Measurements from ENCODE around the gene OLFM1. TPM values are rescaled to one million over a fixed set of nuclear protein-coding genes. Genes with fewer than 3 reads are reported as not detected.

OLFM1 gene
- 23.4 and 35.0 TPM in 2 replicates for total RNA-seq (2014; rRNA removed; shearing (Covaris generic))

DNA sequence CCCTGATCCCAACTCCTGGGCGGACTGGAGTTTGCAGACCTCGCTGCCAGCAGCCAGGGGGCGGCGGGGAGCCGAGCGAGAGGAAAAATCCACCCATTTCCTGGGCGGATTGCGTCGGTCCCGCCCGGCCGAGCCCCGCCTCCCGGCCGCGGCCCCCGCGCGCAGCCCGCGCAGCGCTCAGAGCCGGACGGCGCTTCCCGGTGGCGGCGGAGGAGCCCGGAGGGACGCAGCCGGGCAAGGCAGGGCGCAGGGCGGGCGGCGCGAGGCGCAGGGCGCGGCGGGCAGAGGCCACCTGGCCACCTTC lies at the start of gene OLFM1:
Gene OLFM1, plus strand, starts transcription at position 180 of the 304 bp plus-strand sequence. CDS start 322 bp downstream, outside the sequence.
- DNase-seq (ENCODE audit: low read depth in 1 of 2, low spot score in 2 of 2) = peak; percentile 44 to 80
- Histone ChIP-seq H3K4me3 (peak within 1 kb of the TSS; percentile 47), H3K4me1 (replicated peaks) (peaks cover 15% of the 10 kb centered on the region), H3K36me3 (0 out of 2 replicates have a peak, but pooled peaks cover 4% of the 10 kb centered on the region), H3K27ac (no peak within 1 kb of the TSS), H3K27me3 (replicated peaks) (peaks cover 32% of the 10 kb centered on the region), H3K9me3 (replicated peaks) (no peaks in the 10 kb centered on the region)

DNA sequence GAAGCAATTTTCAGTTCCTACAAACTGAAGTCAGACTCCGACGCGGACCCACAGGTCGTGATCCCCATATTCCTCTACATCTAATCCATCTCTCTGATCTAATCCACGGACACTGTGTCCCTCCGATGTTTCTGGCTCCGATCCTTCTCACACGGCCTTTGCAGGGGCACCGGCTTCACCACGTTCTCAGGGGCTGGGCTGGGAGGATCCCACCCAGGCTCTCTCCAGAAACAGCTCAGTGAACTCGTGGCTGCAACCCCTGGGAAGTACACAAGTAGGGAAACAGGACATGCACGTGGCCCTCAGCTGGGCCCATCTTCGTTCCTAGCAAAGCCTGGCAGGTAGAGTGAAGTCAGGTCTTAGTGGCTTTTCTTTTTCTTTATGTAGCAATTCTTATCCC lies 49.1 kb upstream of the OLFM1 start:
- no peak overlapping the region for H3K27ac ChIP-seq
- H3K9me3 ChIP-seq (replicated peaks) = no peaks in the 10 kb centered on the region
- H3K4me1 ChIP-seq (replicated peaks) = no peaks in the 10 kb centered on the region
- H3K27me3 ChIP-seq (replicated peaks) = peaks cover 24% of the 10 kb centered on the region
- no peak overlapping the region for H3K4me3 ChIP-seq
- DNase-seq (ENCODE audit: low read depth in 1 of 2, low spot score in 2 of 2) = peak in 1 of 2 experiments; percentile 22
- H3K36me3 ChIP-seq = no peaks in the 10 kb centered on the region

DNA sequence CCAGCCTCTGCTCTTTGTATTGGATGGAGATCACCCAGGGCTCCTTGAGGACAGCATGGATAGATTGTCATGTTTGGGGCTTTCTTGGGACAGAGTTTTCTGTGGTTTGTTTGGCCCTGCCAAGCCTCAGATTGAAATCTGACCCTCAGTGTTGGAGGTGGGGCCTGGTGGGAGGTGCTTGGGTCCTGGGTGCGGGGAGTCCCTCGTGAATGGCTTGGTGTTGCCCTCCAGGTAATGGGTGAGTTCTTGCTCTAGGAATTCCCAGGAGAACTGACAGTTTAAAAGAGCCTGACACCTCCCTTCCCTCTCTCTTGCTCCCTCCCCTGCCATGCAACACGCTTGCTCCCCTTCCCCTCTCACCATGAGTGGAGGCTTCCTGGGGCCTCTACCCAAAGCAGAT lies 48.6 kb upstream of the OLFM1 start:
- H3K4me1 ChIP-seq (replicated peaks) = no peaks in the 10 kb centered on the region
- H3K27me3 ChIP-seq (replicated peaks) = peaks cover 24% of the 10 kb centered on the region
- H3K9me3 ChIP-seq (replicated peaks) = no peaks in the 10 kb centered on the region
- DNase-seq (ENCODE audit: low read depth in 1 of 2, low spot score in 2 of 2) = peak in 1 of 2 experiments; percentile 22
- H3K27ac ChIP-seq = no peak overlapping the region
- H3K36me3 ChIP-seq = no peaks in the 10 kb centered on the region
- no peak overlapping the region for H3K4me3 ChIP-seq

DNA sequence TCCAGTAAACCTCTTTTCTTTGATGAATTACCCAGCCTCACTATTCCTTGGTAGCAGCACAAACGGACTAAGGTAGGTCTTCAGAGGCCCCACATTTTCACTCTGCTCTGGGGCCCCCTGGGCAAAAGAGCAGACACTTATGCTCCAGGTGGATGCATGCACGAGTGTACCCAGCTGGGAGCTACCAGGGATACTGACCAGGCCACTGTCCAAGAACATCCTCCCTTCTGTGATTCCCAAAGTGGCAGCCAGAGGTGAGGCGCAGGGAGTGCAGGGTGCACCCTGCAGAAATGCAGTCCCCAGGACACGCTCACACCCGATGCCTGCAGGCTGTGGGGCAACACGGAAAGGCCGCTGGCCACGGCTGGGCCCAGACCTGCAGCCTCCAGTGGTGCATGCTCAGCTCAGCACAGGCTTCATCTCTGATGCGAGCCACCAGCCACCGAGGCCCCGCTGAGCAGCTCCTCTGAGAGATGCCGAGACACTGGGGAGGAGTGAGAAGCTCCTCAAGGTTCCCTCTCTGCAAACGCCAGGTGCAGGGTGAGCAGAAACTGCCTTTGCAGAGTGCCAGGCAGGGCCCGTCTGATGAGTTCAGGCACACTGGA lies 48.1 kb upstream of the OLFM1 start:
- Histone ChIP-seq H3K27me3 (replicated peaks) (peaks cover 24% of the 10 kb centered on the region), H3K9me3 (replicated peaks) (no peaks in the 10 kb centered on the region), H3K4me1 (replicated peaks) (no peaks in the 10 kb centered on the region), H3K4me3 (no peak overlapping the region), H3K27ac (no peak overlapping the region), H3K36me3 (no peaks in the 10 kb centered on the region)
- DNase-seq (ENCODE audit: low read depth in 1 of 2, low spot score in 2 of 2) = peak in 1 of 2 experiments; percentile 22

DNA sequence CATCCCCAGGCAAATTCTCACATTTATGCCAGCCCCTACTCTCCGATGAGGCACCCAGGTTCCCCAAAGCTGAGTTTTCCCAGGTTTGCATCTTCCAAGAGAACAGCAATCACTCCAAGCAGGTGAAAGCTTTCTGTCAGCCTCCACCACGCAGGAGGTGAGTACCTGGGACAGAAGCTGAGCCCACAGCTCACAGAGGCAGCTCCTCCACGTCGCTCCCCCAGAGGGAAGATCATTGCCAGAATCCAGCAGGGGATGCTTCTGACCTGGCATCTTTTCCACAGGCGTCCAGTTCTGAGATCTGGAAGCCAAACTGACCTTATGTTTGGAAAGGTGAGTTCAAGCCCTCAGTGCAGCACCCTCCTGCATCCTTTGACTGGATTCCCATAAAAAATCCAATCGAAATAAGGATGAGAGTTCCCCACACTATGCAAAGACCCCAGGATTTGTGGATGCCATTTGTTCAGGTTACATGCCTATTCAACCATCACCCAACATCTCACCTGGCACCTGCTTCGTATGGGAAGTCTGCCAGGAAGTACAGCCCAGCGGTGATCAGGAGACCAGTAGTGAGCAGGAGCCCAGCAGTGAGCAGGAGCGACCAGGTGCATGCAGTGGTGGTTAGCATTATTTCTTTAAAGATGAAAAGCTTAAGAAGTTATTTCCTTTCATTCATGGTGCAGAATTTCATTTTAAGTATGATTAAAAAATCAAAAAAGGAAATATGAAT lies 47.4 kb upstream of the OLFM1 start:
- Histone ChIP-seq H3K4me1 (replicated peaks) (no peaks in the 10 kb centered on the region), H3K36me3 (no peaks in the 10 kb centered on the region), H3K27me3 (replicated peaks) (peaks cover 24% of the 10 kb centered on the region), H3K4me3 (no peak overlapping the region), H3K9me3 (replicated peaks) (no peaks in the 10 kb centered on the region), H3K27ac (no peak overlapping the region)
- DNase-seq (ENCODE audit: low read depth in 1 of 2, low spot score in 2 of 2) = peak in 1 of 2 experiments; percentile 9

DNA sequence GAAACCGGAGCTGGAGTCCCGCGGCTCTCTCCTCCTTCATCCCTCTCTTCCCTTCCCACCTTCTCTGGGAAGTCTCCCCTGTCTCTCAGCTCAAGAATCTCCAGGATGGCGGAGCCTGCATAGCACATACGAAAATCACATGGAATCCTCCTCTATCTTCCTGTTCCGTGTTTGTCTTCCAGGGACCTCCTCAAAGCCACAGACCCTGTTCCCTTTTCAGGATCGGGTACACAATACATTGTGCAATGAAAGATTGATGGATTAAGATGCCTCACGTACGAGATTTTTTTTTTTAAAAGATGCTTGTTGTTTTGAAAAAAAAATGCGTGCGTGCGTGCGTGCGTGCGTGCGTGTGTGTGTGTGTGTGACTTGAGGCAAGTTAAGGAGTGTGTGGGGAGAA lies 46.6 kb upstream of the OLFM1 start:
- no peaks in the 10 kb centered on the region for H3K4me1 ChIP-seq (replicated peaks)
- no peak overlapping the region for H3K27ac ChIP-seq
- no peaks in the 10 kb centered on the region for H3K36me3 ChIP-seq
- peaks cover 24% of the 10 kb centered on the region for H3K27me3 ChIP-seq (replicated peaks)
- H3K4me3 ChIP-seq = no peak overlapping the region
- H3K9me3 ChIP-seq (replicated peaks) = no peaks in the 10 kb centered on the region
- peak in 1 of 2 experiments; percentile 8 for DNase-seq (ENCODE audit: low read depth in 1 of 2, low spot score in 2 of 2)

DNA sequence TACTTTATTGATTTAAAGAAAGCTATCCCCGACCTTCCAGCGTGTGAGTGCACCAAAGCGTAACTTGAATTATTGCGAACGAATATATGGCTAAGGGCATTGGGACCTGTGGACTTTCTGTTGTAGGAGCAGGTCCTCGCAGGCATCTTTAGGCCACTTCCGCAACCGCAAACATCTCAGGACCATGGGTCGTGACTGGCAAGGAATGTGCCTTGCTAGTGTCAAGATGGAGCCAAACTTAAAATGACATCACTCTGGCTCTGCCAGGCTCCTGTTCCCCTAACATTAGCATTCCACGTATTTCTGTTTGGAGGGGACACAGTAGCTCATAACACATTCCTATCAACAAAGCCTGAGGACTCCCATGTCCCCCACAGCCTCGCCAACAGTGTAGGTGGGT lies 44.1 kb upstream of the OLFM1 start:
- Histone ChIP-seq H3K4me1 (replicated peaks) (no peaks in the 10 kb centered on the region), H3K27ac (no peak overlapping the region), H3K4me3 (no peak overlapping the region), H3K27me3 (replicated peaks) (peaks cover 17% of the 10 kb centered on the region; the same call in 1 of the 2 replicates), H3K36me3 (no peaks in the 10 kb centered on the region), H3K9me3 (replicated peaks) (no peaks in the 10 kb centered on the region)
- DNase-seq (ENCODE audit: low read depth in 1 of 2, low spot score in 2 of 2) = peak in 1 of 2 experiments; percentile 9

DNA sequence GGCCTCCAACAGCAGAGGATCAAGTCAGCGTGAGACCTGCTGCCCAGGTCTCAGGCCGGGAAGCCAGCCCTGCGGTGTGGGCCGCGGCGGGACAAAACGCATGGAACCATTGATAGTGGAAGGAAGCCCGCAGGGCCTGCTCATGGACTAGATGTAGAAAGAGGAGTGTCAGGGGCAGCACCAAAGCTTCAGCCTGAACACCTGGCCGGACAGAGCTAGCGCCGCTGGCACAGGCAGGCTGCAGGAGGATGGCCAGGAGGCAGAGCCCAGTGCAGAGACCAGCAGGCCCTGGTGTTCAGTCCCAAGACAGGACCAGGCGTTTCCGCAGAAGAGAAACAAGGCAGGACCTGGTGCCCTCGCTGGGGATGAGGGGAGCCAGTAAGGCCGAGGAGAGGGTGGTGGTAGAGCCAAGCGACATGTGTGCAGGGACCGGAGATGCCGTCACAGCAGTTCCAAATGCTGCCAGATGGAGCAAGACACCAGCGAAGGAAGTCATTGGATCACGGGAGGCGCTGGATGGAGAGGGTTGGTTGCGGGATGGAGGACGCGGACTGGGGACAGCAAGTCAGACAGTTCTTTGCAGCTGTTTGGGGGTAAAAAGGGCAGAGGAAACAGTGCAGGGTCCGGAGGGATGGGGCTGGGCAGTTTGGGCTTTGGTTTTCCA lies 42.1 kb upstream of the OLFM1 start:
- H3K36me3 ChIP-seq = no peaks in the 10 kb centered on the region
- H3K9me3 ChIP-seq (replicated peaks) = no peaks in the 10 kb centered on the region
- no peak overlapping the region for H3K27ac ChIP-seq
- no peaks in the 10 kb centered on the region for H3K4me1 ChIP-seq (replicated peaks)
- H3K4me3 ChIP-seq = no peak overlapping the region
- DNase-seq (ENCODE audit: low read depth in 1 of 2, low spot score in 2 of 2) = peak in 1 of 2 experiments; percentile 30
- H3K27me3 ChIP-seq (replicated peaks) = peaks cover 16% of the 10 kb centered on the region; the same call in 1 of the 2 replicates

DNA sequence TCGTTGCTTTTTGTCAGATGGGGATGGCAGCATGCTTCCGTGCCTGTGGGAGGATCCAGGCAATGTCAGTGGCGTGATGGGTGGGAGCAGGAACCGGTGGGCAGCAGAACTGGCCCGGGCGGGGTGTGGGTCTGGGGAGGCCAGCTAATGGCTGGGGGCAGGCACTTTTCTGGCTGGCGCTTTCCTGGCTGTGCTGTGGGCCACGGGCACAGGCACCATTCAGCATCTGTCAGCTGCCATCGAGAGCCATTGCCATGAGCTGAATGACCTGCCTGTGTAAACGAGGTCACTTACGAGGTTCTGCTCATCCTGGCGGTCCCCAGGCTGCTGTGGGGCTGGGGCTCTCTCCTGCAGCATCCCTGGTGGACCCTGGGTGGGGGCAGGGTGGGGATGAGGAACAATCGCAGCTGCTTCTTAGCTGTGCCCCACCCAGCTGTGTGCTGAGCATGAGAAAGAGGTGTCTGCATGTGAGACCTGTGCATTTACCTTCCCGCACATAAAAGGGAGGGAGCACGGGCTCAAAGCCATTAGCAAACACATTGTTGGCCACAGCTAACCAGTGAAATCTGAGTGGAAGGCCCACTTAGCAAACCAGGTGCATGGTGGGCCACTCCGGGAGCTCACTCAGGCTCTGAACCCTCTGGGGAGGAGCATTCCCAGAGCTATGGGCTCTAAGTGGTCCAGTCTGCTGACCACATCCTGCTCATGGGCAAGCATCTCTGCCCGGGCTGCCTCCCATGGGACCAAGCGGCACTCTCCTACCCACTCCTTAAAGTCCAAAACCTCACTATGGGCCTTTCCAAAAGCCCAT lies 41.3 kb upstream of the OLFM1 start:
- no peaks in the 10 kb centered on the region for H3K36me3 ChIP-seq
- H3K4me1 ChIP-seq (replicated peaks) = no peaks in the 10 kb centered on the region
- no peak overlapping the region for H3K4me3 ChIP-seq
- H3K27me3 ChIP-seq (replicated peaks) = peaks cover 14% of the 10 kb centered on the region; the same call in 1 of the 2 replicates
- no peaks in the 10 kb centered on the region for H3K9me3 ChIP-seq (replicated peaks)
- DNase-seq (ENCODE audit: low read depth in 1 of 2, low spot score in 2 of 2) = peak in 1 of 2 experiments; percentile 36
- no peak overlapping the region for H3K27ac ChIP-seq

DNA sequence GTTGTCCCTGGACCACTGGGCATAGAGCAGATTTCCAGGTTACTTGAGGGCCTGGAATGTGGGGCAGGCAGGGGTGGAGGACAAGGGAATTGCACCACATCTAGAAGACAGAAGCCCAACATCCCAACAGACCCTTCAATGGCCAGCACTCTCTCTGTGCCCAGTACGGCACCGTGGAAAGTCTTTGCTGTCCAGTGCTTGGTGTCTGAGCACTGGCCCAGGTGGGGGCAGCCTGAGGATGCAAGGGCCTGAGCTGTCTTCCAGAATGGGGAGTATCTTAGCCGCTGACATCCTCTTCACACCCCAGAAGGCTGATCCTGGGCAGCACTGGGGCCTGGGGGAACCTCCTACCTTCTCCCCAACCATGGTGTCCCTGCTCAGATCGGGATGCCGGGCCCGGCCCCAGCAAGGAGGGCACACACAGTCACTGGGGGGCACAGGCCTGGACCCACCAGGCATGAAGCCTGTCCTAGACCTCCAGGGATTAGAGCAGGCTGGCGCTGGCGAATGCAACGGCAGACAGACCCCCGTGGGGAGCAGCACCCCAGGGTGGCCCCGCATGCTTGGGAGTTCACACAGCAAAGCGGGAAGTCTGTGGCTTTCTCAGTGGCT lies 40.6 kb upstream of the OLFM1 start:
- peaks cover 10% of the 10 kb centered on the region; the same call in 1 of the 2 replicates for H3K27me3 ChIP-seq (replicated peaks)
- no peaks in the 10 kb centered on the region for H3K4me1 ChIP-seq (replicated peaks)
- no peak overlapping the region for H3K27ac ChIP-seq
- H3K9me3 ChIP-seq (replicated peaks) = no peaks in the 10 kb centered on the region
- H3K36me3 ChIP-seq = no peaks in the 10 kb centered on the region
- H3K4me3 ChIP-seq = no peak overlapping the region
- peak in 1 of 2 experiments; percentile 37 for DNase-seq (ENCODE audit: low read depth in 1 of 2, low spot score in 2 of 2)

DNA sequence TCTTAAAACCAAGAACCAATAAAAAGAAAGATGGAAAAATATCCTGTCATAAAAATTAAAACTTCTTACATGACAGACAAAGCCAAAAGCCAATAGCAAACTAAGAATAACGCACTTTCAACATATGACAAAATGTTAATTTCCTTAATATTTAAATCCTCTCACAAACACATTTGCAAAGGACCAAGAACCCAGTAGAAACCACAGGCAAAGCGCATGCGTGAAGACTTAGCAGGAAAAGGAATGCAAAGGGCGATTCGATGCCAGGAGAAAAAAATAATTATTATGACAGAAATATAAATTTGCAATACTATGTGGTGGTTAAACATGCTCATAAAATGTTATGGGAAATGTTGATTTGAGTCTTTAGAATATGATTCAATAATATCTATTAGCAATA lies 39.9 kb upstream of the OLFM1 start:
- H3K27ac ChIP-seq = no peak overlapping the region
- no peaks in the 10 kb centered on the region for H3K4me1 ChIP-seq (replicated peaks)
- H3K36me3 ChIP-seq = no peaks in the 10 kb centered on the region
- no peak for DNase-seq (ENCODE audit: low read depth in 1 of 2, low spot score in 2 of 2)
- no peaks in the 10 kb centered on the region for H3K9me3 ChIP-seq (replicated peaks)
- peaks cover 7% of the 10 kb centered on the region; the same call in 1 of the 2 replicates for H3K27me3 ChIP-seq (replicated peaks)
- H3K4me3 ChIP-seq = no peak overlapping the region

DNA sequence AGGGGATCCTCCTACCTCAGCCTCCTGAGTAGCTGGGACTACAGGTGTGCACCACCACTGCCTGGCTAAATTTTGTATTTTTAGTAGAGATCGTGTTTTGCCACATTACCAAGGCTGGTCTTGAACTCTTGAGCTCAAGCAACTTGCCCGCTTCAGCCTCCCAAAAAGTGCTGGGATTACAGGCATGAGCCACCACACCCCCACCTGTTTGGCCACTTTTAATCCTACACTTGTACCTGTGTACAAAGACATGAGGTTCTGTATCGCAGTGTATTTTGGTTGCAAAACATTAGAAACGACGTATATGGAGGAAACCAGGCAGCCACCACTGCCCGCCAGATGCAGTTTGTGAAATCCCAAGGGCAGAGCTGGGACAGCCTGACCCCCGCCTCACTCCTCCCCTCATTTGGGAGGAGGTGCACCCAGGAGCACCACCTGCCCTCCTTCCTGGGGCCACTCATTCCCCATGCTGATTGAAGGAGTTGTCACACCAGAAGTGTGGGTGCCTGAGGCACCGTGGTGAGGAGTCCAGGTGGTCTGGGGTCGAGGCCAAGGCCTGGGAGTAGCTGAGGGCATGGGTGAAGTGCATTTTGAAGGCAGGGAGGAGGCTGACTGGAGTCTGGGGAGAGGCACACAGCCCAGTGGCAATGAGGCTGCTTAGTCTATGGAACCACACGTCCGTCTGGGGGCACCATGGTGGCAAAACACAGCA lies 39.3 kb upstream of the OLFM1 start:
- H3K4me3 ChIP-seq = no peak overlapping the region
- H3K4me1 ChIP-seq (replicated peaks) = no peaks in the 10 kb centered on the region
- no peaks in the 10 kb centered on the region for H3K9me3 ChIP-seq (replicated peaks)
- peak in 1 of 2 experiments; percentile 31 for DNase-seq (ENCODE audit: low read depth in 1 of 2, low spot score in 2 of 2)
- H3K27ac ChIP-seq = no peak overlapping the region
- H3K27me3 ChIP-seq (replicated peaks) = peaks cover 7% of the 10 kb centered on the region; the same call in 1 of the 2 replicates
- H3K36me3 ChIP-seq = no peaks in the 10 kb centered on the region
